Islet of Langerhans (tissue), 1 donor: Measurements from ENCODE around the gene PEX16.

ENCODE experiments used
- FAIRE-seq: peaks from one replicate; lab custom pipeline; 2011; peaks lifted over from hg19 to GRCh38; lab: Jason Lieb, UNC

Gene PEX16

DNA sequence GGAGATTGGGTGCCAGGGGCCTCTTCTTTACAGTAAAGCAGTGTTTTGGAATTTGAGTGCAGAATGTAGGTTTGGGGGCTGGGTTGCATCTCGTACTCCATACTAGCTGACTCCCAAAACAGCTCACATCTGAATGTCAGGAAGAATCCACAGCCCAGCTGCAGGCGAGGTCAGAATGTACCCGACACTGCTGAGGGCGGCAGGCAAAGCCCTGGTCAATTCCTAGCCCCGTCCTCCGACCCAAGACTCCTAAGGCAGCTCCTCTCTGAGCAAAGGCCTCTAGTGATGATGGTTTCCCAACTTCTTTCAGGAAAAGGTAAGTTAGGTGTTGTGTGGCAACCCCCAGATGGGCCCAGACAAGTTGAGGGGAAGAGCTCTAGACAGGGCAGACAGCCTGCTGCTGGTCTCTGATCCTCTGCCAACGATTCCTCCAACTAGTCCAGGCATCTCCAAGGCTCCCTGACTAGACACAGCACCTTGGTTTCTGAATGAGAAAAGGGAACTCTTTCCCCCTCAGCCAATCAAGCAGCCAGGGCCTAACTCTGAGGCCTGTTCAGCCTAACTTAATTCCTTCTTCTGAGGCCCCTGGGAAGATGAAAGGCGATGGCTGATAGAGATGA lies 13.4 kb upstream of the PEX16 start:
- no peak for FAIRE-seq

DNA sequence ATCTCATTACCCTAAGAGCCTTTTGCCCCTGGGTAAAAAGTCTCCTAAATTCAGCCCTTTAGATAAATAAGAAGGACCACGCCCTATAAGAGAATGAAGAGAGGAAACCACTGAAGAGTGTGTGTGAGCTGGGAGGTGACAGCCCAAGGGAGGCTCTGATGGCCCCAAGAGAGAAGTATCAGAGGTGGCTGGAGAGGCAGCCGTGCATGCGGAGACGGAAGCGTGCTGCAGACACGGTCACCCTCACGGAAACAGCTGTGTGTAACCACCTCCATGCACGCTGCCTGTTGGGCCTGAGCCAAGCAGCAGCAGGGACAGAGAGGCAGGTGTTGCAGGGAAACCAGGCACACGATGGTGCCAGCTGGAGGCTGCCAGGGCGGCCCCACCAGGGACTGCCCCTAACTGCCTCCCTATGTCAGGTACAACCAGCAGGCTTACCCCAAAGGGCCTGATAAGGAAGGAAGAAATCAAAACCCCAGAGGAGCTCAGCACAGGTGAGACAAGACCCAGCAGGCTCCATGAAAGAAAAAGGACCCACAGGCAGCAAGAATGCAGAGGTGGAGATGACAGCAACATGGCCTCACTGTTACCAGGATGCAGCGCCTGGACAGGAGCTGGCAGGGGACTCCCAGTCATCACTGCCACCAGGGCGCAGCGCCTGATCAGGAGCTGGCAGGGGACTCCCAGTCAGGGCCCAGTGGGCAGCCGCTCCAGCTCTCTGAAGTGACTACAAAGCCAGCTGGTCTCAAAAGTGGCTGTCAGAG lies 12.5 kb upstream of the PEX16 start:
- FAIRE-seq: no peak

DNA sequence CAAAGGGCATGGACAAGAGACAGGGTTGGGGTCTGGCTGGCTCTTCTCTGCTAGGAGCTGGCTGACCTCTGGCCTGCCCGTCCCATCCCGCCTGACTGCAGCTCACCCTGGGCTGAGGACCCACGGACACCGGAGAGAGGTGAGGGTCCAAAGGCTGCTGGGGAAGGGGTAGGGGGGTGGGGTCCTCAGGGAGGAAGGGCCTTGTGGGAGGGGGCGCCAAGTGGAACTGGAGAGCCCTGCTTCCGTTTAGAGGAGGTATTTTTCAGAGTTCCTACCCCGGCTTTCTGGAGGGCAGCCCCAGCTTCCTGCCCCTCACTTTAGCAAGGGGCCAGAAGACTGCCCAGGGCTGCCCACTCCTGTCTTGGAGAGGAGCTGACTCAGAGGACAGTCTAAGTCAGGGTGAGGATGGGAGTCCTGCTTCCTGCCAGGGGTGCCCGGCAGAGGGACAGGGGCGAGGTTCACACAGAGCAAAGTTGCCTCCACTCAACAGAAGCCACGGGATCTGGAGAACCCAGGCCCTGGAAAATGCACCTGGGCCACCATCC lies 11.9 kb upstream of the PEX16 start:
- no peak for FAIRE-seq

- no peak for FAIRE-seq
Measured at GRCh38 chr11:45928535-45929215, 11.0 kb upstream of the PEX16 start.

GRCh38 chr11:45927684-45928413 lies 10.2 kb upstream of the PEX16 start:
- no peak for FAIRE-seq

DNA sequence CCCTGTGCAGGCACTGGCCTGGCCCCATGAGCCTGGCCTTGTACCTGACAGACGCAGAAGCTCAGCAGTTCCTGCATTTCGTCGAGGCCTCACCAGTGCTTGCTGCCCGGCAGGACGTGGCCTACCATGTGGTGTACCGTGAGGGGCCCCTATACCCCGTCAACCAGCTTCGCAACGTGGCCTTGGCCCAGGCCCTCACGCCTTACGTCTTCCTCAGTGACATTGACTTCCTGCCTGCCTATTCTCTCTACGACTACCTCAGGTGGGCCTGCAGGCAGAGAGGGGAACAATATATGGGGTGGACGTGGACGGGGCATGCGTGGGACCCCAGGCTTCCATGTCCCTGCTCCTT lies 9.6 kb upstream of the PEX16 start:
- no peak for FAIRE-seq

DNA sequence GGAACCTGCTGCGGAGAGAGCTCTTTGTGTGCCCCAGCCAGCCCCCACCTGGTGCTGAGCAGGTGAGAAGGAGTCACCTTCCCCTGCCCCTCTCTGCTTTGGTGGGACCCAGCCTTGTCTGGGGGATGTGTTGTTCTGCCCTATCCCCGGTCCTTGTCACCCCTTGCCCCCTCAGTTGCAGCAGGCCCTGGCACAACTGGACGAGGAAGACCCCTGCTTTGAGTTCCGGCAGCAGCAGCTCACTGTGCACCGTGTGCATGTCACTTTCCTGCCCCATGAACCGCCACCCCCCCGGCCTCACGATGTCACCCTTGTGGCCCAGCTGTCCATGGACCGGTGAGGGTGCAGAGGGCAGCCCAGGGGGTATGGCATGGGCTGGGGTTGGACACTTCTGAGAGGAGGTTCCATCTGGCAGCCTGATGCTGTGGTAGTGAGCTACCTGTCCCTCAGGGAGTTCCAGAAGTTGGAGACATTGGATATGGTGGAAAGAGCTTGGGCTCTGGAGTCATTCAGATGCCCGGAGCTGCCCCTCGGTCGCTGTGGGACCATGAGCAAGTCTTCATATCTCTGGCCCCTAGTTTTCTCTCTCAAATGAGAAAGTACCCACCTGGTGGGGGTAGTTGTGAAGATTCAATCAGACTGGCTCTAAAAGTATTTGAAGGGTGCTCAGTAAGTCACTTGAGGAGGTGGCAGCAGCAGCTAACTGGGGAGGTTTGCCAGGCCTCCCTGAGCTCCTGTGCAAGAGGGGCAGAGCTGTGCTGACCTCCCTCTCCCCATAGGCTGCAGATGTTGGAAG lies 9.1 kb upstream of the PEX16 start:
- FAIRE-seq: no peak

DNA sequence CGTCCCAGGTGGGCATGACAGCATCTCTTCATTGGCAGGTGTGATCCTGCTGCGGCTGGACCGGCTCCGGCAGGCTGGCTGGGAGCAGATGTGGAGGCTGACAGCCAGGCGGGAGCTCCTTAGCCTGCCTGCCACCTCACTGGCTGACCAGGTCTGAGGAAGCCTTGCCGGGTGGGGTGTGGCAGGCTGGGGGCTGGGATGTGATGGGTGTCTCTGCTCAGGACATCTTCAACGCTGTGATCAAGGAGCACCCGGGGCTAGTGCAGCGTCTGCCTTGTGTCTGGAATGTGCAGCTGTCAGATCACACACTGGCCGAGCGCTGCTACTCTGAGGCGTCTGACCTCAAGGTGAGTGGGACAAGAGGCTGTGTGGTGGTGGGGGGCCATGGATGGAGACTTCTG lies 8.3 kb upstream of the PEX16 start:
- FAIRE-seq: no peak

DNA sequence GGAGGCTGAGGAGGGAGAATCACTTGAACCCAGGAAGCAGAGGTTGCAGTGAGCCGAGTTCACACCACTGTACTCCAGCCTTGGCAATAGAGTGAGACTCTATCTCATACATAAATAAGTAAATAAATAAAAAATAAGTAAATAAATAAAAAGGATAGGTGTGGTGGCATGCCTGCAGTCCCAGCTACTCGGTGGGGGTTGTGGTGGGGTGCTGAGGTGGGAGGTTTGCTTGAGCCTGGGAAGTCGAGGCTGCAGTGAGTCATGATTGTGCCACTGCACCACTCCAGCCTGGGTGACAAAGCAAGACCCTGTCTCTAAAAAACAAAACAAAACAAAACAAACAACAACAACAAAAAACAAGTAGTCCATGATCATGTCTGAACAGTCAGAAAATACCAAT lies 7.9 kb upstream of the PEX16 start:
- no peak for FAIRE-seq

- FAIRE-seq: no peak
Measured at GRCh38 chr11:45924927-45925326, 7.2 kb upstream of the PEX16 start.

- FAIRE-seq: no peak
Measured at GRCh38 chr11:45924036-45924915, 6.6 kb upstream of the PEX16 start.

- no peak for FAIRE-seq
Measured at GRCh38 chr11:45922425-45923082, 4.9 kb upstream of the PEX16 start, which contains the start of gene LARGE2. Gene LARGE2, plus strand, starts transcription at chr11:45922656. Its CDS starts 227 bp downstream, at chr11:45922883.

- no peak for FAIRE-seq
Measured at GRCh38 chr11:45921561-45922424, 4.1 kb upstream of the PEX16 start.

DNA sequence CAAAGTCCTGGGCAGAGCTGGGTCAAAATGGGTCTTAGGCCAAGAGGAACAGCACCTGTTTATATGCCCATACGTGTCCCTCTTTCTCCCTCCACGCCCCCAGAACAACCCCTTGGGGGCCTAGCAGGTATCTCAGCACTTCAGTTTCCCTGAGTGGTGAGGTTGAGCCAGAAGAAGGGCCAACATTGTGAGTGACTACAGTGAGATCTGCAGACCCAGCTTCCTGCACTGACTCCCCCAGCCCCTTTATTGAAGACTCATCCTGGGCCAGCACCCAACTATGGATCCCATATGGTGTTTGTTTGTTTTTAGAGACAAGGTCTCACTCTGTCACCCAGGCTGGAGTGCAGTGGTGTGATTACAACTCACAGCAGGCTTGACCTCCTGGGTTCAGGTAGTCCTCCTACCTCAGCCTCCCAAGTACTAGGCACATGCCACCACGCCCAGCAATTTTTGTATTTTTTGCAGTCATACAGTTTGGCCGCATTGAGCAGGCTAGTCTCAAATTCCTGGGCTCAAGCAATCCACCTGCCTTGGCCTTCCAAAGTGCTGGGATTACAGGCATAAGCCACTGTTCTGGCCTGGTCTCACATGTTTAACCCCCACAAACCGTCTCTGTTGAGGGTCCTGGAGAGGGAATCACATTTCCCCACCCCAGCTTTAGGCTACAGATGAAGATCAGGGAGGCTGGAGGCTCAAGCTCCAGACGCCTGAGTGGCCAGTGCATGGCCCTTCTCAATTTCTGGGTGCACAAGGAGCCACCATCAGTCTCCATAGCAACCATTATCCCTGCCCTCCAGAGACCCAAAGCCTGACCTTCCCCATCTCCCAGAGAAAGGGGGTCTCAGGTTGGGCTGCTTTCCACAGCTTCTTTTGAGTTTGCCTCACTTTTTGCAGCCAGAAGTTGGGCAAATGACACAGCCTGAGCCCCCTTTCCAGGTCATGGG lies 3.1 kb upstream of the PEX16 start:
- no peak for FAIRE-seq

GRCh38 chr11:45919806-45920530 lies 2.3 kb upstream of the PEX16 start:
- FAIRE-seq: no peak

DNA sequence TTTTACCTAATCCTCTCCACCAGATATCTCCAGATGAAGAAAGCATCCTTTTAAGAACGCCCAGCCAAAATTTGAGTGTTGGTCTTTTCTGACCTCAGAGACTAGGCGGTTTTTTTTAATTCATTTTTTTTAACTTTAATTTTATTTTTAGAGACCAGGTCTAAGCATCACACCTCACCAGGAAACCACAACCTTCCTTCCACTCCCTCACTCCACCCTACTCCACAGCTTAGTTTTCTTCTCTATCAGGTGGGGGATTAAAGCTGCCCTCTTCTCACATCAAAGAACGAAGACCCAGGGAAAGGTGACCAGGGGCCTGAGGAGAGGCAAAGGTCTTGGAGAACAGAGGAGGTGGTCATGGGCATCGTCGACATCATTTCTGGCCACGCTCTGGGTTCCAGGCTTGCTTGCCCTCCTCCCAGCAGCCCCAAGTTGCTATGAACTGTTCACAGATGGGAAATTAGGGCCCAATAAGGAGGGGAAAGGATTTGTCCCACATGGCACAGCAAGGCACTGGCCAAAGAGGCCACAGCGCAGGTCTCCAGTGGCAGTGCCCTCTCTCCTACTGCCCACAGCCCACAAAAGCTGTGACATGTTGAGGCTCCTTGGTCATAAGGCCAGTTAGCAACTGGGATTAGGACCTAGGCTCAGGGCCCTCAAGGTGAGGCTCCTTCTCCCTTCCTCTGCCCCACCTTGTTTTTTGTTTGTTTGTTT lies 1.4 kb upstream of the PEX16 start:
- FAIRE-seq: no peak
